CD14-positive monocyte (primary cell): Measurements from ENCODE around the gene TMEM250. TPM values are rescaled to one million over a fixed set of nuclear protein-coding genes. Genes with fewer than 3 reads are reported as not detected.

Source experiments
- DNase-seq, 3 donors: peaks; one replicate each; pipeline ENCODE4 v3.0.0-alpha.2; 2011 to 2022
- H2AFZ ChIP-seq: 2 replicates; pipeline ENCODE4 v1.6.0; 2012; ENCODE audit warnings: mild to moderate bottlenecking, low read depth, low read length, inconsistent platforms; ENCODE audit not compliant: insufficient read depth, poor library complexity, severe bottlenecking
- H3K27ac ChIP-seq, 2 donors: 1 replicate in 1 of 2; 2 replicates in 1 of 2; pipeline ENCODE4 v1.5.1; 2012 to 2013; ENCODE audit warnings: low read length in 2 of 2, control low read depth in 1 of 2, inconsistent platforms in 1 of 2, low read depth in 1 of 2, mild to moderate bottlenecking in 1 of 2
- H3K27me3 ChIP-seq, 2 donors: one replicate each; pipeline versions ENCODE4 v1.6.0 to v1.6.1; 2011 to 2013; ENCODE audit warnings: low read length in 2 of 2; ENCODE audit not compliant: control insufficient read depth in 2 of 2, insufficient read depth in 2 of 2
- H3K36me3 ChIP-seq, 2 donors: replicated peaks in 1 of 2; 1 replicate in 1 of 2; 2 replicates in 1 of 2; pipeline versions ENCODE4 v1.5.1 to v1.6.1; 2012 to 2013; ENCODE audit warnings: low read length in 2 of 2, control low read depth in 1 of 2, inconsistent platforms in 1 of 2, mild to moderate bottlenecking in 1 of 2; ENCODE audit not compliant: insufficient read depth in 2 of 2, control insufficient read depth in 1 of 2
- H3K4me1 ChIP-seq, 2 donors: 1 replicate in 1 of 2; 2 replicates in 1 of 2; pipeline versions ENCODE4 v1.5.1 to v1.6.1; 2012 to 2013; ENCODE audit warnings: low read length in 2 of 2, control low read depth in 1 of 2, inconsistent platforms in 1 of 2, mild to moderate bottlenecking in 1 of 2, moderate library complexity in 1 of 2; ENCODE audit not compliant: insufficient read depth in 2 of 2, control insufficient read depth in 1 of 2
- H3K4me2 ChIP-seq: replicated peaks from 2 replicates; pipeline ENCODE3; 2012; ENCODE audit warnings: low read length, moderate library complexity, mild to moderate bottlenecking; ENCODE audit not compliant: poor library complexity, severe bottlenecking; ENCODE audit errors: extremely low read depth
- H3K4me3 ChIP-seq, 3 experiments: fragments of 200-600 bp in 1 of 3; sonication (generic) in 1 of 3; replicated peaks in 1 of 3; 1 replicate in 2 of 3; 2 replicates in 1 of 3; pipeline ENCODE4 v1.5.1; 2011 to 2013; ENCODE audit warnings: low read length in 3 of 3, mild to moderate bottlenecking in 3 of 3, control low read depth in 2 of 3, low read depth in 2 of 3, inconsistent platforms in 1 of 3, moderate library complexity in 1 of 3
- H3K79me2 ChIP-seq: 2 replicates; pipeline ENCODE4 v1.6.0; 2012; ENCODE audit warnings: mild to moderate bottlenecking, control low read depth, inconsistent platforms, low read length, moderate library complexity; ENCODE audit not compliant: insufficient read depth
- H3K9ac ChIP-seq: 2 replicates; pipeline ENCODE4 v1.6.0; 2017; ENCODE audit warnings: low read length, mild to moderate bottlenecking; ENCODE audit not compliant: insufficient read depth, poor library complexity, severe bottlenecking
- H3K9me3 ChIP-seq, 2 donors: replicated peaks in 1 of 2; 1 replicate in 1 of 2; 2 replicates in 1 of 2; pipeline versions ENCODE4 v1.5.1 to v1.6.1; 2012 to 2013; ENCODE audit warnings: low read length in 2 of 2, control low read depth in 1 of 2; ENCODE audit not compliant: control insufficient read depth in 1 of 2, insufficient read depth in 1 of 2
- H4K20me1 ChIP-seq: 2 replicates; pipeline ENCODE4 v1.6.0; 2012; ENCODE audit warnings: mild to moderate bottlenecking, low read length, control low read depth, moderate library complexity; ENCODE audit not compliant: insufficient read depth
- H3K27ac Mint-ChIP-seq, 7 donors: one replicate each; pipeline ENCODE4 v1.8.0; 2020; ENCODE audit warnings: mild to moderate bottlenecking in 7 of 7, mixed read lengths in 7 of 7, moderate library complexity in 6 of 7, inconsistent platforms in 2 of 7
- H3K27me3 Mint-ChIP-seq, 3 donors: one replicate each; pipeline ENCODE4 v1.8.0; 2021 to 2022; ENCODE audit warnings: low read depth in 3 of 3, mild to moderate bottlenecking in 3 of 3, mixed read lengths in 3 of 3, moderate library complexity in 3 of 3, inconsistent platforms in 1 of 3
- H3K36me3 Mint-ChIP-seq, 2 donors: one replicate each; pipeline ENCODE4 v1.8.0; 2020; ENCODE audit warnings: mixed read lengths in 2 of 2, inconsistent platforms in 1 of 2, mild to moderate bottlenecking in 1 of 2
- H3K4me1 Mint-ChIP-seq: one replicate; pipeline ENCODE4 v1.8.0; 2020; ENCODE audit warnings: mild to moderate bottlenecking, mixed read lengths
- H3K4me3 Mint-ChIP-seq, 2 donors: one replicate each; pipeline ENCODE4 v1.8.0; 2020; ENCODE audit warnings: mild to moderate bottlenecking in 2 of 2, mixed read lengths in 2 of 2, moderate library complexity in 1 of 2
- H3K9me3 Mint-ChIP-seq, 7 donors: one replicate each; pipeline ENCODE4 v1.8.0; 2020 to 2022; ENCODE audit warnings: mixed read lengths in 7 of 7, mild to moderate bottlenecking in 6 of 7, moderate library complexity in 6 of 7, inconsistent platforms in 2 of 7
- CTCF ChIP-seq: fragments of 200-600 bp; IDR thresholded peaks from one replicate; pipeline ENCODE4 v1.8.0; 2022; ENCODE audit warnings: antibody characterized with exemption, mild to moderate bottlenecking
- WGBS: methylation state at CpG from one replicate; pipeline ENCODE4 v1.1.5; 2013; ENCODE audit warnings: missing lambda C conversion rate; ENCODE audit not compliant: insufficient coverage; 5-methylcytosine and 5-hydroxymethylcytosine counted together
- intact Hi-C, 2 donors: fragments of 100-400 bp; cut with micrococcal nuclease; formaldehyde crosslinking; loops; one replicate each; pipeline versions ENCODE4 v1.15.0 to v1.15.1; 2023
- polyA plus RNA-seq, 3 donors: library from polyadenylated mRNA; depleted of rRNA in 1 of 3; unstranded in 2 of 3; stranded (reverse) in 1 of 3; fragments of 300-500 nt in 2 of 3; fragments of >200 nt in 1 of 3; fragmentation: Illumina TruSeq in 2 of 3; gene quantifications; 1 replicate in 2 of 3; 2 replicates in 1 of 3; pipeline ENCODE4 v1.2.3, GENCODE V29; 2012 to 2021

Gene TMEM250
- polyA plus RNA-seq, 3 donors = 11.0 to 38.0 (median 30.9) TPM

- WGBS = 85% methylated on average over 10 of the region's 18 CpGs
- no peak overlapping the region for H3K4me3 ChIP-seq
- no peak overlapping the region for H2AFZ ChIP-seq
- peaks cover 0 to 14% of the 10 kb centered on the region in 2 donors for H3K27me3 ChIP-seq
- peaks cover 6% of the 10 kb centered on the region for H3K4me1 Mint-ChIP-seq
- H4K20me1 ChIP-seq = no peaks in the 10 kb centered on the region
- no peak overlapping the region for H3K27ac Mint-ChIP-seq
- H3K36me3 Mint-ChIP-seq = no peaks in the 10 kb centered on the region
- H3K27ac ChIP-seq = no peak overlapping the region
- no peak overlapping the region for H3K9ac ChIP-seq
- DNase-seq = no peak
- TF ChIP-seq CTCF = no peak
- peaks cover 0 to 6% of the 10 kb centered on the region in 2 donors for H3K9me3 ChIP-seq
- intact Hi-C loops = loop anchor here in 1 of 2 donors (10.0 kb wide), 1 partner anchor 423 kb away; the partner anchor contains the start of gene KCNT1
- H3K27me3 Mint-ChIP-seq = peaks cover 17 to 42% (median 22%) of the 10 kb centered on the region in 3 donors
- H3K4me1 ChIP-seq = peaks cover 5 to 7% of the 10 kb centered on the region in 2 donors
- no peaks in the 10 kb centered on the region for H3K36me3 ChIP-seq
- H3K4me3 Mint-ChIP-seq = no peak overlapping the region
- H3K9me3 Mint-ChIP-seq = peaks cover 2 to 9% (median 5%) of the 10 kb centered on the region in 7 donors
- H3K79me2 ChIP-seq = no peaks in the 10 kb centered on the region
- H3K4me2 ChIP-seq = no peak overlapping the region
Measured at GRCh38 chr9:136127313-136127712, 8.6 kb upstream of the TMEM250 start.

GRCh38 chr9:136124976-136125692 lies 6.5 kb upstream of the TMEM250 start:
- Mint-ChIP-seq H3K9me3 (peaks cover 4 to 9% (median 5%) of the 10 kb centered on the region in 7 donors), H3K27me3 (peaks cover 4 to 21% (median 9%) of the 10 kb centered on the region in 3 donors), H3K36me3 (no peaks in the 10 kb centered on the region), H3K4me1 (peaks cover 11% of the 10 kb centered on the region), H3K4me3 (no peak overlapping the region), H3K27ac (no peak overlapping the region)
- no peak overlapping the region for H3K4me2 ChIP-seq
- H3K4me3 ChIP-seq = no peak overlapping the region
- intact Hi-C loops = loop anchor here (5.0 to 10.0 kb wide), 3 partner anchors 38 to 420 kb away; partner anchors contain the start of gene KCNT1 (in 1 of the 2)
- peaks cover 7 to 18% of the 10 kb centered on the region in 2 donors for H3K4me1 ChIP-seq
- no peak for TF ChIP-seq CTCF
- WGBS = 97% methylated on average over 2 of the region's 2 CpGs
- H3K27me3 ChIP-seq = peaks cover 0 to 3% of the 10 kb centered on the region in 2 donors
- no peaks in the 10 kb centered on the region for H3K9me3 ChIP-seq
- H3K36me3 ChIP-seq = no peaks in the 10 kb centered on the region
- H4K20me1 ChIP-seq = no peaks in the 10 kb centered on the region
- no peak overlapping the region for H3K9ac ChIP-seq
- no peak overlapping the region for H2AFZ ChIP-seq
- H3K27ac ChIP-seq = no peak overlapping the region
- DNase-seq = no peak
- no peaks in the 10 kb centered on the region for H3K79me2 ChIP-seq
